Keratinocyte (primary cell): ENCODE results near the gene PTH. TPM values are rescaled to one million over a fixed set of nuclear protein-coding genes. Genes with fewer than 3 reads are reported as not detected.

Experiments
- DNase-seq: peaks from one replicate; pipeline ENCODE4 v3.0.0-alpha.2; 2011; ENCODE audit warnings: low read depth, missing footprints, low spot score
- FAIRE-seq: peaks from 2 replicates; lab custom pipeline; 2011; peaks lifted over from hg19 to GRCh38; lab: Jason Lieb, UNC
- H2AFZ ChIP-seq: 2 replicates; pipeline ENCODE4 v1.6.0; 2012; ENCODE audit warnings: low read length, control low read depth, inconsistent platforms; ENCODE audit not compliant: control insufficient read depth
- H3K27ac ChIP-seq: 2 replicates; pipeline ENCODE4 v1.5.1; 2011; ENCODE audit warnings: low read length; ENCODE audit not compliant: control insufficient read depth, insufficient read depth
- H3K27me3 ChIP-seq: 3 replicates; pipeline ENCODE4 v1.6.0; 2011; ENCODE audit warnings: low read length; ENCODE audit not compliant: control insufficient read depth, insufficient read depth; ENCODE audit errors: extremely low read depth
- H3K36me3 ChIP-seq, 2 experiments: 2 replicates in 1 of 2; 3 replicates in 1 of 2; pipeline ENCODE4 v1.5.1; 2011; ENCODE audit warnings: low read length in 2 of 2, mild to moderate bottlenecking in 1 of 2; ENCODE audit not compliant: control insufficient read depth in 2 of 2, insufficient read depth in 2 of 2; ENCODE audit errors: extremely low read depth in 1 of 2
- H3K4me1 ChIP-seq: 3 replicates; pipeline ENCODE4 v1.5.1; 2011; ENCODE audit warnings: low read length; ENCODE audit not compliant: control insufficient read depth, insufficient read depth; ENCODE audit errors: extremely low read depth
- H3K4me2 ChIP-seq: 3 replicates; pipeline ENCODE4 v1.6.0; 2011; ENCODE audit warnings: low read depth, low read length; ENCODE audit not compliant: control insufficient read depth, insufficient read depth; ENCODE audit errors: extremely low read depth
- H3K4me3 ChIP-seq, 3 experiments: fragments of 200-600 bp in 1 of 3; sonication (generic) in 1 of 3; 2 replicates in 2 of 3; 3 replicates in 1 of 3; pipeline ENCODE4 v1.5.1; 2011 to 2016; ENCODE audit warnings: low read length in 3 of 3, mild to moderate bottlenecking in 3 of 3, control low read depth in 2 of 3, inconsistent platforms in 1 of 3, low read depth in 1 of 3, mixed read lengths in 1 of 3, mixed run types in 1 of 3, moderate library complexity in 1 of 3; ENCODE audit not compliant: control insufficient read depth in 2 of 3, insufficient read depth in 2 of 3; ENCODE audit errors: extremely low read depth in 1 of 3
- H3K79me2 ChIP-seq: 2 replicates; pipeline ENCODE4 v1.6.0; 2012; ENCODE audit warnings: low read length; ENCODE audit not compliant: control insufficient read depth, insufficient read depth
- H3K9ac ChIP-seq: 3 replicates; pipeline ENCODE4 v1.6.0; 2011; ENCODE audit warnings: low read length; ENCODE audit not compliant: control insufficient read depth, insufficient read depth; ENCODE audit errors: extremely low read depth
- H3K9me1 ChIP-seq: 3 replicates; pipeline ENCODE4 v1.6.0; 2011; ENCODE audit warnings: low read length; ENCODE audit not compliant: control insufficient read depth, insufficient read depth; ENCODE audit errors: extremely low read depth
- H3K9me3 ChIP-seq: 2 replicates; pipeline ENCODE4 v1.5.1; 2012; ENCODE audit warnings: low read depth, low read length; ENCODE audit not compliant: control insufficient read depth
- H4K20me1 ChIP-seq: 3 replicates; pipeline ENCODE4 v1.6.0; 2011; ENCODE audit warnings: low read length; ENCODE audit not compliant: control insufficient read depth, insufficient read depth; ENCODE audit errors: extremely low read depth
- CTCF ChIP-seq, 3 experiments: IDR thresholded peaks in 1 of 3; conservative IDR thresholded peaks in 1 of 3; optimal IDR thresholded peaks in 1 of 3; 2 replicates in 2 of 3; 3 replicates in 1 of 3; pipeline versions ENCODE3 to v1.5.1; 2011; ENCODE audit warnings: low read length in 3 of 3, mild to moderate bottlenecking in 3 of 3, moderate library complexity in 2 of 3, control low read depth in 1 of 3, inconsistent platforms in 1 of 3; ENCODE audit not compliant: insufficient read depth in 2 of 3; ENCODE audit errors: extremely low read depth in 1 of 3
- EZH2 ChIP-seq: IDR thresholded peaks from one replicate; pipeline ENCODE4 v1.6.1; 2012; ENCODE audit warnings: inconsistent platforms, mild to moderate bottlenecking, low read length, moderate library complexity
- dilution Hi-C: fragments of 300-500 bp; cut with MboI; formaldehyde crosslinking; loops from one replicate; pipeline ENCODE4 v1.7.0; 2020; ENCODE audit warnings: low sequenced_read_pairs; ENCODE audit not compliant: extremely low pct_ligation_motif_present
- polyA plus RNA-seq, 5 experiments: library from polyadenylated mRNA; depleted of rRNA in 3 of 5; stranded (reverse) in 3 of 5; stranded (forward) in 1 of 5; unstranded in 1 of 5; fragments of >200 nt; gene quantifications; 1 replicate in 1 of 5; 2 replicates in 3 of 5; 3 replicates in 1 of 5; pipeline versions ENCODE4 v1.2.1 to v1.2.3, GENCODE V29; 2011 to 2012; ENCODE audit warnings: missing spikeins in 2 of 5, low read depth in 1 of 5, low replicate concordance in 1 of 5

Gene PTH
- polyA plus RNA-seq, 1 donor (not counting 4 experiments of a cell fraction or from before 2014, with no cell fraction given) = not detected

DNA sequence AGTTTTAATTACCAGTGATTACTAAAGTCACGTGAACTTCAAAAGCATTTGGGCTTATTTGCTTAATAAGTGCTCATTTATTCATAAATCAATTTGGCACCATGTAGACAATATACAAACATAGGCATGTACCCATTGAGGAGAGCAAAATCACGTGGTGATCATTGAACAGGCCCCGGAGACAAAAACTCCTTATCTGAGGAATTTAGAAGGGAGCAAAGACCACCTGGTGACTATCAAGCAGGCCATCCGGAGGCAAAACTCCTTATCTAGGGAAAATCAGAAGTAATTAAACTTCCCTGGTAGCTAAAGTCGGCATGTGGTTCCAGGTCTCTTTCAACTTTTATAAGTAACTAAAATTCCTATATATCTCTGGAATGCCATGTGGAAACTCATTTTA is 27.0 kb downstream of the PTH start:
- no peak for TF ChIP-seq EZH2
- TF ChIP-seq CTCF (optimal IDR thresholded peaks at IDR 0.05 in 1 of 3, IDR thresholded peaks at IDR 0.05 in 1 of 3, conservative IDR thresholded peaks at IDR 0.05 in 1 of 3; ENCODE audit: extremely low read depth in 1 of 3, insufficient read depth in 2 of 3, low read length in 3 of 3) = no peak
- H3K27ac ChIP-seq = no peak overlapping the region
- DNase-seq (no peak), FAIRE-seq (no peak)
- peaks cover 3% of the 10 kb centered on the region for H3K4me1 ChIP-seq
- H2AFZ ChIP-seq = no peak overlapping the region
- H3K4me2 ChIP-seq = no peak overlapping the region
- no peaks in the 10 kb centered on the region for H4K20me1 ChIP-seq
- dilution Hi-C loops = no loop called here
- no peak overlapping the region for H3K9ac ChIP-seq
- H3K9me3 ChIP-seq = no peaks in the 10 kb centered on the region
- peaks cover 10% of the 10 kb centered on the region for H3K27me3 ChIP-seq
- H3K79me2 ChIP-seq = no peaks in the 10 kb centered on the region
- H3K4me3 ChIP-seq = no peak overlapping the region
- H3K36me3 ChIP-seq = no peaks in the 10 kb centered on the region
- H3K9me1 ChIP-seq = no peaks in the 10 kb centered on the region

DNA sequence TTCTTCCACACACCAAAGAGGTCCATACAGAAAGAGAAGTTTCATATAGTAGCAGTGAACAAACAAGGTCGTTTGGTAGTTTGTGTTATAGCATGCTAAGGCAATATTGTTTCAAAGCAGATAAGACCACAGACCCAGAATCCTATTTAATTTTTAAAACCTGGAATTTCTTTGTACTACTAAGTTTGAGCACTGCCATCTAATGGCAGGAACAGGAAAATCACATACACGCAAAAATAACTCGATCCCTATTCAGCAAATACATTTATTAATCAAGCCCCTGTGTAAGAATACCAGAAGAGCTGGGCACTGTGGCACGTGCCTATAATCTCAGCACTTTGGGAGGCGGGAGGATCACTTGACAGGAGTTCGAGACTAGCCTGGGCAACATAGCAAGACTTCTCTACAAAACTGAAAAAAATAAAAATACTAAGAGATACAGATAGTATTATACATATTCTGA is 29.9 kb downstream of the PTH start:
- H3K4me3 ChIP-seq = no peak overlapping the region
- no peak overlapping the region for H3K9ac ChIP-seq
- H4K20me1 ChIP-seq = no peaks in the 10 kb centered on the region
- TF ChIP-seq CTCF (optimal IDR thresholded peaks at IDR 0.05 in 1 of 3, IDR thresholded peaks at IDR 0.05 in 1 of 3, conservative IDR thresholded peaks at IDR 0.05 in 1 of 3; ENCODE audit: extremely low read depth in 1 of 3, insufficient read depth in 2 of 3, low read length in 3 of 3) = peak in 2 of 3 experiments; percentile 43 to 51
- no peak for TF ChIP-seq EZH2
- H3K9me1 ChIP-seq = no peaks in the 10 kb centered on the region
- peaks cover 10% of the 10 kb centered on the region for H3K27me3 ChIP-seq
- H3K27ac ChIP-seq = no peak overlapping the region
- peaks cover 16% of the 10 kb centered on the region for H3K79me2 ChIP-seq
- DNase-seq (no peak), FAIRE-seq (no peak)
- H2AFZ ChIP-seq = no peak overlapping the region
- H3K4me1 ChIP-seq = peaks cover 13% of the 10 kb centered on the region
- H3K4me2 ChIP-seq = no peak overlapping the region
- no peaks in the 10 kb centered on the region for H3K36me3 ChIP-seq
- no peaks in the 10 kb centered on the region for H3K9me3 ChIP-seq
- dilution Hi-C loops = no loop called here
